ENCODE results near the gene COPS8.

- peak; percentile 84 to 99 (median 88) for TF ChIP-seq CTCF (IDR thresholded peaks at IDR 0.05)
- TF ChIP-seq POLR2A (IDR thresholded peaks at IDR 0.05), result no peak
Observed at GRCh38 chr2:237072067-237072931, 13.4 kb upstream of the COPS8 start.
